NCI-H187 treated with DMSO at 0.1 percent for 48 hours (cell line): ENCODE measurements around the gene HM13.
"Not testable (repeated sequence)": the region's sequence is repeated elsewhere in the genome, so short reads cannot be mapped to it uniquely, and the experiment has no call there.

Source experiments
- DNase-seq: peaks from one replicate; lab custom pipeline; 2025; lab: John Stamatoyannopoulos, UW

Gene HM13

DNA sequence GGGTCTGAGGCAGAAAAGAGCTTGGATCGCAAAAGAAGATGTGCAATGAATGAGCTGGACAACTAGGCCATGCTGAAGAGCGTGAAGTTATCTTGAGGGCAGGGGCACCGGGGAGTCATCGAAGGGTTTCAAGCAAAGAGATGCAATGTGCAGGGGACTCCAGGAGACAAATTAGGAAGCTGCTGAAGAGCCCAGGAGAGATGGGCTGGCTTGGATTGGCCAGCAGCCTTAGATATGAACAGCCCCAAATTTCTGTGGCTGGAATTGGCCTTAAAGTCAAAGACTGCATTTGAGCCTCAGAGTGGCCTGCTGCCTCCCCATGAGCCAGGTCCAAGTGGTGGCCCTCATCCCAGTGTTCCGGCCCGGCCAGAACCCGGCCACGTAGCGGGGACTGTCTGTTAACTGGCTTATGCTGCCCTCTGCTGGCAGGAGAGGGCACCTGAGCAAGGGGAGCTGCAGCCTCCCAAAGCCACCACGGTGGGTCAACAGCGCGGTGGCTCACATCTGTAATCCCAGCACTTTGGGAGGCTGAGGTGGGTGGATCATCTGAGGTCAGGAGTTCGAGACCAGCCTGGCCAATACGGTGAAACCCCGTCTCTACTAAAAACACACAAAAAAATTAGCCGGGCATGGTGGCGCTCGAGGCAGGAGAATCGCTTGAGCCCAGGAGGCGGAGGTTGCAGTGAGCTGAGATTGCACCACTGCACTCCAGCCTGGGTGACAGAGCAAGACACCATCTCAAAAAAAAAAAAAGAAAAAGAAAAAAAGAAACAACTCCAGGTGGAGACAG is 11.2 kb upstream of the HM13 start:
- not testable (repeated sequence) for DNase-seq

GRCh38 chr20:31505903-31506302 is 8.3 kb upstream of the HM13 start:
- no peak for DNase-seq

DNA sequence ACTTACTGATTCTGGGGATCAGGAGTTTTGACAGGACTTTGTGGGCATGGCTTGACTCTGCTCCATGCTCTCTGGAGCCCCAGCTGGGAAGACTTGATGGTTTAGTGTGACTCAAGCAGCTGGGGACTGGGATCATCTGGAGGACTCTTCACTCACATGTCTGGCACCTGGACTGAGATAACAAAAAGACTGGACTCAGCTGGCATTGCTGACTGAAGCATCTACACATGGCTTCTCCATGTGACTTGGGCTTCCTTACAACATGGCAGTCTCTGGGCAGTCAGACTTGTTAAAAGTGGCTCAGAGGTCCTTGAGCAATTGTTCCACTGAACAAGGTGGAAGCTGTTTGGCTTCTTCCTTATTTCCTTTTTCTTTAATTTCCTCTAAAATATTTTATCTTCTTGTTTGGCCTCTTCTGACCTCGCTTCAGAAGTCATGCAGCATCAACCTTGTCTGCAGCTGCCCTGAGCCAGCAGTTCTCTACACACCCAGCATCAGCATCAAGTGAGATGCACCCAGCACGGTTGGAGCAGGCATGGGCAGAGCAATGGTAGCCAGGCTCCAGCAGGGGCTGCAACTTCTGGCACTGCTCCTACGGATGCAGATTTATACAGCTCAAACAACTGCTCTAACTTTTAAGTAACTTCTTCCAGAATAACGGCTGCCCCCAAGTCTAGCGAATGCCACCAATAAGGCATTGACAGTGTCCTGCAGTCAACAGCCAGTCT is 5.6 kb upstream of the HM13 start:
- DNase-seq, result no peak

- DNase-seq, result no peak
Observed at GRCh38 chr20:31515072-31515774, 981 bp downstream of the HM13 start.

DNA sequence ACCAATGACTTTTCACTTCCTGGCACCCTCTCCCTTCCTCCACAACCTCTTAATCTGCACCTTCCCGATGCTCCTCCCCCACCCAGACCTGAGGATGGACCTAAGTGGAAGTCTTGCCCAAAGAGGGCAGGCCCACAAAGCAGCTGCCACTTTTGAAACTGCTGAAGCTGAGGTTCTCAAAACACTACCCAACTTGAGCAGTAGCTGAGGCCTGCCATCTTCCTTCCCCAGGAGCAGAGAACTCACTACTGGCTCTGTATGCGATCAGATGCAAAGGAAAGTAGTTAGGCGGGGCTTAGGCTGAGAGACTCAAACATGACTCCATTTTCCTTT is 1.5 kb downstream of the HM13 start:
- DNase-seq, result no peak

DNA sequence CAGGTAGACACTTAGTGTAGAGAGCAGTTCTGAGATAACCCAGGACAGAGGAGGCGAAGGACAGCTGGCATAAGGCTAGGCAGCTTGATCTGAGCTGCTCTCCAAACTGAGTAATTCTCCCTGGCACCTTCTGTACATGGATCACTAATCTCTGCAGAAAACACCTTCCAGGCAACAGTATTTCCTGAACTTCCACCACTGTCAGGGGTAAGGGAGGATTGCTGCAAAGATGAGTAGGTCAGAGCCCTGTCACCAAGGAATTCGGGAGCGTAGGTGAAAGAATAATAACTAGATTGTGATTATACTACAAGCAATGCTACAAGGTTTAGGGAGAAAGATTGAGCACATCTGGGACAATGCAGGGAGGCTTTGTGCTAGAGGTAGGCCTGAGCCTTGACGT is 1.9 kb downstream of the HM13 start:
- DNase-seq, result no peak

DNA sequence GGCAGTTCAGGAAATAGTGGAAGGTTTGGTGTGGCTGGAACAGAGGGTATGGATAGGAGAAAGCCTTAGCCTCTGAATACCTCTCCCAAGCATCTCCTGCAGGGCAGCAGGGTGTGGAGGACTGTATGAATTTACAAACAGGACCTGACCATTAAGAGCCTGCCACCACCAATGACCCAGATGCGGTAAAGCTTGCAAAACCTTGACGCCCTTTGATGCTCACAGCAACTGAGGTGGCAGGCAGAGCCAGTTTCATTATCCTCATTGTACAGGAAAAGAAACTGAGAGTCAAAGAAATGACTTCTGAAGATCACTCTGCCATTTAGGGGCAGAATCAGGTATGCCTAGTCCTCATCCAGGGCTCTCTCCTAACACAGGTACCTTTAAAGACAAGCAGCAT is 2.4 kb downstream of the HM13 start:
- DNase-seq, result no peak

DNA sequence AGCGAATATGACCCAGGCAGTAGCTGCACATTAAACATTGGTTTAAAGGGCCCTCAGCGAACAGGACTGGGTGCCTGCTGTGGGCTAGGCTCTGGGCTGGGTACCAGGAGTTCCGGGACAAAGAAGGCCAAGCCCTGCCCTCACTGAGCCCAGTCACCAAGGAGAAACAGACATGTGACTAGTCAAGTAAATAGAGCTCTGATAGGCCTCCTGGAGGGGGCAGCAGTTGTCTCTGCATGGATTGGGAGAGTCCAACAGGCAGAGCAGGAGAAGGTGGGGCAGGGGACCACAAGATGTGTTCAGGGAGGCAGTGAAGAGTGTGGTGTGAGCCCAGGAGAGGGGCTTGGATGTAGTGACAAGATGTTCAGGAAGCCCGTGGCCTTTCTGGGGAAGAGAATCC is 3.1 kb downstream of the HM13 start:
- DNase-seq, result no peak

- not testable (repeated sequence) for DNase-seq
Observed at GRCh38 chr20:31521267-31521666, 7.0 kb downstream of the HM13 start.

- DNase-seq, result no peak
Observed at GRCh38 chr20:31522731-31523130, 8.5 kb downstream of the HM13 start.

DNA sequence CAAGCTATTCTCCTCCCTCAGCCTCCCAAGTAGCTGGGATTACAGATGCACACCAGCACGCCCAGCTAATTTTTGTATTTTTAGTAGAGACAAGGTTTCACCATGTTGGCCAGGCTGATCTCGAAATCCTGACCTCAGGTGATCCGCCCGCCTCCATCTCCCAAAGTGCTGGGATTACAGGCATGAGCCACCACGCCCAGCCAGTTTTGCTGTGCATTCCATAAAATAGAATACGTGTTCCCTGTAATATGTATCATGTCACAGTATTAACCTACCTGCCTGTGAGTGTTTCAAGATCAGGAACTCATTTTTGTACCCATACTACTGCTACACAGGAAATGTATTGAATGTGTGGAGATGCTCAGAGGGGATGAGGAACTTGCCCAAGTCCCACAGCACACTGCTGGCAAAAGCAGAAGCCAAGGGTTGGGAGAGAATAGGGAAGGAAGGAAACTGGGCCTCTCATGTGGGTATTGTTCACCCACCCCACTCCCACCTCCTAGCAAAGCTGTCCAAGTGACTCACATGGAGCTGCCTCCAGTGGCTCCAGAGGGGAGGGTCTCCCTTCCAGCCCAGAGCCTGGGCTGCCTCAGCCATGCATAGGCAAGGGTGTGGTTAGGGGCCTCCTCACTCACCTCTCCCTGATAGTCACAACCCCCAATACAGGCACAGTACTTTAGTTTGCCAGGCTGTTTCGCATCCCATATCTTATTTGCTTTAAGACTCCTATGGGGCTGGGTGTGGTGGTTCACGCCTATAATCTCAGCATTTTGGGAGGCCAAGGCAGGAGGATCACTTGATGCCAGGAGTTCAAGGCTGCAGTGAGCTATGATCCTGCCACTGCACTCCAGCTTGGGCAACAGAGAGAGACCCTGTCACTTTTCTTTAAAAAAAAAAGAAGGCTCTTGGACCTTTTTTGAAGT is 9.4 kb downstream of the HM13 start:
- DNase-seq, result no peak

DNA sequence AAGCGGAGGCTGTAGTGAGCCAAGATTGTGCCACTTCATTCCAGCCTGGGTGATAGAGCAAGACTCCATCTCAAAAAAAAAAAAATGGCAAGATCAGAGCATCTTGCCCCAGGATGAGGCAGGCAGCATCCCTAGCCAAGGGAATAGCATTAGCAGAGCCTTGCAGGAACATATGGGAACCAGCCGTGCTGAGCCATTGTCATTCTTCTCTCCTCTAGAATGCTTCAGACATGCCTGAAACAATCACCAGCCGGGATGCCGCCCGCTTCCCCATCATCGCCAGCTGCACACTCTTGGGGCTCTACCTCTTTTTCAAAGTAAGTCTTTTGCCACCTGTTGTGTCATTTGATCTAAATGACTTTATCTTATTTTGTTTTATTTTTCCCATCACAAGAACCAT is 13.0 kb downstream of the HM13 start:
- DNase-seq, result no peak

GRCh38 chr20:31535298-31535697 is 21.1 kb downstream of the HM13 start:
- no peak for DNase-seq

- DNase-seq, result no peak
Observed at GRCh38 chr20:31536575-31536974, 22.3 kb downstream of the HM13 start.

DNA sequence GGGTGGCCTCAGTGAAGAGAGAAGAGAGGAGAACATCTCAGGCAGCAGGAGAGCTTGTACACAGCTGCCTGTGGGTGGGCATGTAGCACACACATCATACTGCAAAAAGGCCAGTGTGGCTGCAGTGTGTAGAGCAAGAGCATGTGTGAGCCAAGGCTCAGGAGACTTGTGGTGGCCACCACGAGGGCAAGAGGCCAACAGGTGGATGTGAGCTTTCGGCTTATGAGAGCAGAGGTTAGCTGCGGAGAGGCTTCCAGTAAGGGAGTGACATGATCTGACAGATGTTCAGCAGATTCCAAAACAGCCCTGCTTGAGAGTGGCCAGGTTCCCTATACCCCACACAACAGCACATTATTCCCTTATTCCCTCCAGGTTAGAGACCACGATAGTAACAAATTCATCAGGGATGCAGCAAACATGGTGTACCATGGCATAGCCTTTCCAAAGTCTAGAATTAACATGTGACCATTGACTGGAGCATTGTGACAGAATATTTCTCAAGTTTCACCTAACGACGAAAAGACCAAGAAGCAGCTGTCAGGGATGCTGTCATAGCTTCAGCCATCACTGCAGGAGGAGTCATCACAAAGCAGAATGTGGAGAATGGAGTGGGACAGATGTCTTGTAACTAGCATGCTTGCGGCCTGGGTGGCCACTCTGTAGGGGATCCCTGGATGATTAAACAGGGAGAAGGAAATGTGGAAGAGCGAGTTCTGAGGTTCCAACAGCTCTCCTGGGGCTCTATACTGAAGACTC is 23.1 kb downstream of the HM13 start:
- no peak for DNase-seq

- no peak for DNase-seq
Observed at GRCh38 chr20:31537890-31538289, 23.6 kb downstream of the HM13 start.

DNA sequence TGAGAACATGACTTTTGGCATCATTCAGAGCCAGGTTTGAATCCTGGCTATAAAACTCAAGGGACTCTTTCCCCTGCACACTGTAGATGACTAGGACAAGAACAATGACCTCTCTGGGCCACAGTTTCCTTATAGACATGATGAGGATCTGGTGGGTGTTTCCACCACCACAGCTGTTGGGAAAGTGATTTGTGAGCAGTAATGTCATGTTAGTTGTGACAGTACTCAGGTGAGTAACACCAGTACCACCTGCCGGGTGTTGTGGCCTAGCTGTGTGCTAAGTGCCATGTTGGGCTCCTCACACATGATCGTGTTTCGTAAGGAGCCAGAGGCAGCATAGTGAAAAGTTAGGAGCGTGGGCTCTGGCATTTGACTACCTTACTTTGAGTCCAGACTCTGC is 24.1 kb downstream of the HM13 start:
- no peak for DNase-seq

GRCh38 chr20:31539636-31540035 is 25.4 kb downstream of the HM13 start:
- not testable (repeated sequence) for DNase-seq

DNA sequence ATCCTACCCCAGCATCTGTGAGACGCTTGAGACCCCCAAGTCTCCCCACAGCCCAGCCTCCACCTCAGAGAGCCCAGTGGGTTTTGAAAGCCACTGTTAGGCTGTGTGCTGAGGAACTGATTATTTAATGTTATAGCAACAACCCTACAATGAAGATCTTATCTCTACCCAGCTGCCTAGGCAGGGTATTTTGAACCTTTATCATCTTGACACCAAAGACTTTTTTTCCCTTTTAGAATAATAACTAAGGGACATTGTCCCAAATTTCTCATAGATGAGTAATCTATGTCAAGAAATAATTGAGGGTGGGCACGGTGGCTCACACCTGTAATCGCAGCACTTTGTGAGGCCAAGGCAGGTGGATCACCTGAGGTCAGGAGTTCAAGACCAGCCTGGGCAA is 26.2 kb downstream of the HM13 start:
- no peak for DNase-seq

DNA sequence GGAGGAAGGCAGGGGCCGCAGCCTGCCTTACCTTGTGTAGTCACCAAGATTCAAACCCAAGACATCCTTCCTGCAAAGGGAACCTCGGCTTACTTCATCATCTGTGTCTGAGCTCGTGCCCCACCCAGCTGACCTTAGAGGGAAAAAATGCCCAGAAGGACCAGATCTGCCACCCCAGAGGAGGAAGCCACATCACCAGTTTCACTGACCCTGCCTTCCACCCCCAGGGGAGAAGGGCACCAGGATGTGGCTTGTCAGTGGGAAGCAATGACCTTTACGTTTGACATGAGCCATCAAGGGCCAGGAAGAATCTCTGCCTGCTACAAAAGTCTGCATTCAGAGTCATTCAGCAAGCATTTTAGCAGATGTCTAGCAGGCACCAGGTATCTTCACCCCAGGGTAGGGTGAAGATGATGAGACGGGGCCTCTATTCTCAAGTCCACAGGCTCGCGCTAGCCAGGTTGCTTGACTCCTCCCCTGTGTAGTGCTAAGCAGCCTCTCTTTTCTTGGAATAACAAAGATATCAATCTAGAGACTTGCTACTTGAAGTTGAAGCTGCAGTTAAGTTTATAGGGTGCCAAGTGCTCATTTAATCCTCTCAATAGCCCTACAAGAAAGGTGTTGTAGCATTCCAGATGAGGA is 28.1 kb downstream of the HM13 start:
- no peak for DNase-seq

- no peak for DNase-seq
Observed at GRCh38 chr20:31542963-31543362, 28.7 kb downstream of the HM13 start.
